Liver (tissue), 9 donors: ENCODE results near the gene IRAK1BP1. TPM values are rescaled to one million over a fixed set of nuclear protein-coding genes. Genes with fewer than 3 reads are reported as not detected.

Source experiments
- DNase-seq: peaks from one replicate; pipeline ENCODE4 v3.0.0-alpha.2; 2017; ENCODE audit warnings: low spot score
- H3K27ac ChIP-seq, 2 donors: one replicate each; pipeline ENCODE4 v1.7.0; 2013; ENCODE audit warnings: inconsistent platforms in 2 of 2, low read length in 2 of 2, control low read depth in 1 of 2, low read depth in 1 of 2, mild to moderate bottlenecking in 1 of 2
- H3K27me3 ChIP-seq, 4 donors: one replicate each; pipeline versions ENCODE4 v1.6.1 to v1.7.0; 2013; ENCODE audit warnings: low read length in 3 of 4, inconsistent platforms in 1 of 4, mild to moderate bottlenecking in 1 of 4, moderate library complexity in 1 of 4; ENCODE audit not compliant: control insufficient read depth in 4 of 4, insufficient read depth in 4 of 4
- H3K36me3 ChIP-seq, 4 donors: one replicate each; pipeline versions ENCODE4 v1.6.1 to v1.7.0; 2013; ENCODE audit warnings: low read length in 3 of 4, mild to moderate bottlenecking in 3 of 4, low read depth in 1 of 4, moderate library complexity in 1 of 4; ENCODE audit not compliant: control insufficient read depth in 4 of 4, insufficient read depth in 3 of 4
- H3K4me1 ChIP-seq, 4 donors: one replicate each; pipeline versions ENCODE4 v1.6.1 to v1.7.0; 2013; ENCODE audit warnings: low read length in 3 of 4, mild to moderate bottlenecking in 3 of 4, moderate library complexity in 1 of 4; ENCODE audit not compliant: control insufficient read depth in 4 of 4, insufficient read depth in 4 of 4
- H3K4me3 ChIP-seq, 3 donors: one replicate each; pipeline versions ENCODE4 v1.6.1 to v1.7.0; 2013; ENCODE audit warnings: low read length in 3 of 3, control low read depth in 1 of 3, low read depth in 1 of 3, mild to moderate bottlenecking in 1 of 3
- H3K9ac ChIP-seq, 2 donors: one replicate each; pipeline ENCODE4 v1.7.0; 2013; ENCODE audit warnings: low read length in 2 of 2, mild to moderate bottlenecking in 2 of 2, moderate library complexity in 2 of 2, control low read depth in 1 of 2, low read depth in 1 of 2
- H3K9me3 ChIP-seq, 4 donors: one replicate each; pipeline versions ENCODE4 v1.6.1 to v1.7.0; 2013; ENCODE audit warnings: low read length in 3 of 4; ENCODE audit not compliant: control insufficient read depth in 4 of 4
- ATF3 ChIP-seq: IDR thresholded peaks from 2 replicates; pipeline ENCODE4 v1.6.1; 2016; ENCODE audit warnings: antibody characterized with exemption
- CTCF ChIP-seq: fragments of 150-350 bp; IDR thresholded peaks from 2 replicates; pipeline ENCODE4 v1.5.1; 2017; ENCODE audit warnings: improper control_type of control experiment, low read depth, low read length; ENCODE audit not compliant: missing input control
- EGR1 ChIP-seq, 2 donors: IDR thresholded peaks; 2 replicates each; pipeline ENCODE4 v1.6.1; 2016 to 2018; ENCODE audit warnings: antibody characterized with exemption in 2 of 2, low read depth in 2 of 2
- FOXA1 ChIP-seq: IDR thresholded peaks from 2 replicates; pipeline ENCODE4 v1.6.1; 2016; ENCODE audit warnings: antibody characterized with exemption
- FOXA2 ChIP-seq: IDR thresholded peaks from 2 replicates; pipeline ENCODE4 v1.6.1; 2016; ENCODE audit warnings: antibody characterized with exemption
- GABPA ChIP-seq, 2 donors: IDR thresholded peaks in 1 of 2; conservative IDR thresholded peaks in 1 of 2; 2 replicates each; pipeline ENCODE4 v1.6.1; 2016; ENCODE audit warnings: antibody characterized with exemption in 2 of 2, mild to moderate bottlenecking in 1 of 2, moderate library complexity in 1 of 2
- HNF4A ChIP-seq, 2 donors: conservative IDR thresholded peaks; 2 replicates each; pipeline ENCODE4 v1.6.1; 2016; ENCODE audit warnings: antibody characterized with exemption in 2 of 2, mild to moderate bottlenecking in 2 of 2
- HNF4G ChIP-seq: IDR thresholded peaks from 2 replicates; pipeline ENCODE4 v1.6.1; 2016; ENCODE audit warnings: antibody characterized with exemption
- JUND ChIP-seq, 2 donors: IDR thresholded peaks; 2 replicates each; pipeline ENCODE4 v1.6.1; 2016; ENCODE audit warnings: antibody characterized with exemption in 2 of 2
- NR2F2 ChIP-seq: IDR thresholded peaks from 2 replicates; pipeline ENCODE4 v1.6.1; 2016; ENCODE audit warnings: antibody characterized with exemption
- RAD21 ChIP-seq, 2 donors: IDR thresholded peaks; 2 replicates each; pipeline ENCODE4 v1.6.1; 2016; ENCODE audit warnings: antibody characterized with exemption in 2 of 2, mild to moderate bottlenecking in 2 of 2
- RXRA ChIP-seq, 2 donors: IDR thresholded peaks; 2 replicates each; pipeline ENCODE4 v1.6.1; 2017 to 2018; ENCODE audit warnings: antibody characterized with exemption in 2 of 2, mild to moderate bottlenecking in 1 of 2
- SP1 ChIP-seq: IDR thresholded peaks from 2 replicates; pipeline ENCODE4 v1.6.1; 2018; ENCODE audit warnings: antibody characterized with exemption, mild to moderate bottlenecking
- TAF1 ChIP-seq: conservative IDR thresholded peaks from 2 replicates; pipeline ENCODE4 v1.6.1; 2016; ENCODE audit warnings: antibody characterized with exemption, mild to moderate bottlenecking
- YY1 ChIP-seq: IDR thresholded peaks from 2 replicates; pipeline ENCODE4 v1.6.1; 2016; ENCODE audit warnings: antibody characterized with exemption, mild to moderate bottlenecking
- ZBTB33 ChIP-seq: IDR thresholded peaks from 2 replicates; pipeline ENCODE4 v1.6.1; 2016; ENCODE audit warnings: antibody characterized with exemption
- WGBS: extraction: QIAGEN DNeasy Blood & Tissue Kit; methylation state at CpG from one replicate; pipeline ENCODE4 v1.1.7; 2013; 5-methylcytosine and 5-hydroxymethylcytosine counted together
- polyA plus RNA-seq, 2 donors: library from polyadenylated mRNA; stranded (reverse) in 1 of 2; unstranded in 1 of 2; fragments of 200-250 nt in 1 of 2; fragments of >200 nt in 1 of 2; fragmentation: Nextera tagmentation in 1 of 2; extraction: Ambion mirVana in 1 of 2; gene quantifications; one replicate each; pipeline versions ENCODE4 v1.2.1 to v1.2.3, GENCODE V29; 2013 to 2015
- total RNA-seq, 2 donors: library from RNA; depleted of rRNA; stranded (reverse); fragments of >200 nt; gene quantifications; one replicate each; pipeline ENCODE4 v1.2.3, GENCODE V29; 2014
- TF ChIP-seq, protein P1 (sequence below): IDR thresholded peaks from 2 replicates; pipeline ENCODE4 v1.6.1; 2016; ENCODE audit warnings: antibody characterized with exemption, mild to moderate bottlenecking
- TF ChIP-seq, protein P2 (sequence below): IDR thresholded peaks from 2 replicates; pipeline ENCODE4 v1.6.1; 2016; ENCODE audit warnings: antibody characterized with exemption
- donor health status: healthy.
- donor health status: healthy.
- donor health status: healthy.
- donor health status: healthy.
- donor health status: healthy.

The IRAK1BP1 gene
- total and polyA plus RNA-seq, 4 donors = 0.46 to 2.2 (median 0.77) TPM

DNA sequence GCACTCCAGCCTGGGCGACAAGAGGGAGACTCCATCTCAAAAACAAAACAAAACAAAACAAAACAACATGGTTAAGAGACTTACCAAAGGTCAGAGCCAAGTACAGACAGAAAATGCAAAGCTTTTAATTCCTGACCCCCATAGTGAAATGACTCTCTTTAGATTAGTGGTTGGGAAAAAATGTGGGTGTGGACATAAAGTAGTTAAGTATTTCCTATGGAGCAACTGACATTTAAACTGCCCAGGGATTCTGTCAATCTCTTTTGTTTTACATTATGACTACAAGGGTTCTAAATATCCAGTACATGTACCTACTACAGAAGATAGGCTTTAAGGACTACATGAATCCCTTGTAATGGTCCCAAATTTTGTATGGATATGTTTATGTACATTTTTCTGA is 75.1 kb downstream of the IRAK1BP1 start:
- TF ChIP-seq FOXA1 = no peak
- no peak for TF ChIP-seq TAF1
- H3K4me1 ChIP-seq = no peaks in the 10 kb centered on the region
- DNase-seq = no peak
- H3K27me3 ChIP-seq = no peaks in the 10 kb centered on the region
- no peak overlapping the region for H3K27ac ChIP-seq
- H3K9ac ChIP-seq = no peak overlapping the region
- H3K4me3 ChIP-seq = no peak overlapping the region
- H3K9me3 ChIP-seq = no peaks in the 10 kb centered on the region
- WGBS = 98% methylated on average over 1 of the region's 1 CpG
- peaks cover 3 to 37% (median 31%) of the 10 kb centered on the region in 4 donors for H3K36me3 ChIP-seq

- no peak for DNase-seq
- Histone ChIP-seq H3K9ac (no peak overlapping the region), H3K9me3 (peaks cover 4 to 19% (median 5%) of the 10 kb centered on the region in 4 donors), H3K27ac (no peak overlapping the region), H3K36me3 (peaks cover 1 to 63% (median 62%) of the 10 kb centered on the region in 4 donors), H3K4me1 (no peaks in the 10 kb centered on the region), H3K27me3 (no peaks in the 10 kb centered on the region), H3K4me3 (no peak overlapping the region)
- TF ChIP-seq ATF3 (no peak), ZBTB33 (no peak), SP1 (no peak), FOXA2 (no peak), YY1 (no peak), RXRA (IDR thresholded peaks at IDR 0.05) (no peak), GABPA (IDR thresholded peaks at IDR 0.05 in 1 of 2, conservative IDR thresholded peaks at IDR 0.05 in 1 of 2) (no peak), HNF4A (conservative IDR thresholded peaks at IDR 0.05) (no peak), RAD21 (IDR thresholded peaks at IDR 0.05) (no peak), CTCF (no peak), FOXA1 (no peak), HNF4G (no peak), NR2F2 (no peak), TAF1 (no peak), EGR1 (IDR thresholded peaks at IDR 0.05; ENCODE audit: low read depth in 2 of 2) (no peak), JUND (IDR thresholded peaks at IDR 0.05) (no peak)
- TF ChIP-seq, protein P1, sequence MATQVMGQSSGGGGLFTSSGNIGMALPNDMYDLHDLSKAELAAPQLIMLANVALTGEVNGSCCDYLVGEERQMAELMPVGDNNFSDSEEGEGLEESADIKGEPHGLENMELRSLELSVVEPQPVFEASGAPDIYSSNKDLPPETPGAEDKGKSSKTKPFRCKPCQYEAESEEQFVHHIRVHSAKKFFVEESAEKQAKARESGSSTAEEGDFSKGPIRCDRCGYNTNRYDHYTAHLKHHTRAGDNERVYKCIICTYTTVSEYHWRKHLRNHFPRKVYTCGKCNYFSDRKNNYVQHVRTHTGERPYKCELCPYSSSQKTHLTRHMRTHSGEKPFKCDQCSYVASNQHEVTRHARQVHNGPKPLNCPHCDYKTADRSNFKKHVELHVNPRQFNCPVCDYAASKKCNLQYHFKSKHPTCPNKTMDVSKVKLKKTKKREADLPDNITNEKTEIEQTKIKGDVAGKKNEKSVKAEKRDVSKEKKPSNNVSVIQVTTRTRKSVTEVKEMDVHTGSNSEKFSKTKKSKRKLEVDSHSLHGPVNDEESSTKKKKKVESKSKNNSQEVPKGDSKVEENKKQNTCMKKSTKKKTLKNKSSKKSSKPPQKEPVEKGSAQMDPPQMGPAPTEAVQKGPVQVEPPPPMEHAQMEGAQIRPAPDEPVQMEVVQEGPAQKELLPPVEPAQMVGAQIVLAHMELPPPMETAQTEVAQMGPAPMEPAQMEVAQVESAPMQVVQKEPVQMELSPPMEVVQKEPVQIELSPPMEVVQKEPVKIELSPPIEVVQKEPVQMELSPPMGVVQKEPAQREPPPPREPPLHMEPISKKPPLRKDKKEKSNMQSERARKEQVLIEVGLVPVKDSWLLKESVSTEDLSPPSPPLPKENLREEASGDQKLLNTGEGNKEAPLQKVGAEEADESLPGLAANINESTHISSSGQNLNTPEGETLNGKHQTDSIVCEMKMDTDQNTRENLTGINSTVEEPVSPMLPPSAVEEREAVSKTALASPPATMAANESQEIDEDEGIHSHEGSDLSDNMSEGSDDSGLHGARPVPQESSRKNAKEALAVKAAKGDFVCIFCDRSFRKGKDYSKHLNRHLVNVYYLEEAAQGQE = no peak
- TF ChIP-seq, protein P2, sequence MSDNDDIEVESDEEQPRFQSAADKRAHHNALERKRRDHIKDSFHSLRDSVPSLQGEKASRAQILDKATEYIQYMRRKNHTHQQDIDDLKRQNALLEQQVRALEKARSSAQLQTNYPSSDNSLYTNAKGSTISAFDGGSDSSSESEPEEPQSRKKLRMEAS = no peak
- 97% methylated on average over 2 of the region's 2 CpGs for WGBS
Observed at GRCh38 chr6:78947529-78947928, 80.2 kb downstream of the IRAK1BP1 start.
